HepG2 (cell line): ENCODE measurements around the gene TFEC. TPM values are rescaled to one million over a fixed set of nuclear protein-coding genes. Genes with fewer than 3 reads are reported as not detected.

Experiments used
- ATAC-seq: fragments of 200-7000 bp; cut with Tn5 transposase; 3 replicates; pipeline ENCODE4 v1.9.1; 2020; ENCODE audit warnings: mild to moderate bottlenecking, moderate library complexity
- BruUV-seq: library from RNA; stranded (reverse); fragments of 400-500 nt; replicated peaks from 2 replicates; lab custom pipeline; 2021; lab: Mats Ljungman, UMichigan
- CTCF ChIA-PET: fragments of 300-600 bp; formaldehyde crosslinking; extraction: SDS; loops from one replicate; lab custom pipeline; 2021; ENCODE audit warnings: low total read pairs, inconsistent platforms, low intra/inter-chr PET ratio; lab: Yijun Ruan, JAX
- POLR2A ChIA-PET: fragments of 350-600 bp; sonication (Branson Sonifier 250); formaldehyde crosslinking; loops from one replicate; lab custom pipeline; 2020; ENCODE audit warnings: antibody characterized with exemption, inconsistent platforms; lab: Yijun Ruan, JAX
- DNase-seq: peaks from one replicate; pipeline ENCODE4 v3.0.0-alpha.2; 2015; ENCODE audit warnings: low spot score
- FAIRE-seq: peaks from 3 replicates; lab custom pipeline; 2011; peaks lifted over from hg19 to GRCh38; lab: Jason Lieb, UNC
- H2AFZ ChIP-seq: one replicate; pipeline ENCODE4 v1.6.1; 2011; ENCODE audit warnings: low read length, inconsistent platforms
- H3K27ac ChIP-seq: fragments of 300-600 bp; 3 replicates; pipeline ENCODE4 v1.8.0; 2011; ENCODE audit warnings: mixed run types, mild to moderate bottlenecking, mixed read lengths, low read length, inconsistent platforms; ENCODE audit not compliant: insufficient read depth; ENCODE audit errors: extremely low read length
- H3K27me3 ChIP-seq, 2 experiments: fragments of 200-600 bp in 1 of 2; 2 replicates in 1 of 2; 3 replicates in 1 of 2; pipeline versions ENCODE4 v1.6.0 to v1.8.0; 2011; ENCODE audit warnings: low read length in 2 of 2, mild to moderate bottlenecking in 2 of 2, moderate library complexity in 2 of 2, inconsistent platforms in 1 of 2; ENCODE audit not compliant: insufficient read depth in 2 of 2, control insufficient read depth in 1 of 2
- H3K36me3 ChIP-seq, 2 experiments: fragments of 200-600 bp in 1 of 2; replicated peaks in 1 of 2; 2 replicates in 1 of 2; 3 replicates in 1 of 2; pipeline versions ENCODE4 v1.5.1 to v1.8.0; 2011; ENCODE audit warnings: low read length in 2 of 2, inconsistent platforms in 1 of 2; ENCODE audit not compliant: insufficient read depth in 2 of 2, control insufficient read depth in 1 of 2
- H3K4me1 ChIP-seq: 2 replicates; pipeline ENCODE4 v1.5.1; 2012; ENCODE audit warnings: low read length, inconsistent platforms; ENCODE audit not compliant: insufficient read depth
- H3K4me2 ChIP-seq: 2 replicates; pipeline ENCODE4 v1.6.0; 2011; ENCODE audit warnings: low read depth, low read length, inconsistent platforms
- H3K4me3 ChIP-seq, 3 experiments: fragments of 200-600 bp in 1 of 3; sonication (generic), shearing (Covaris generic) in 1 of 3; replicated peaks in 1 of 3; 2 replicates each; pipeline ENCODE4 v1.5.1; 2011 to 2016; ENCODE audit warnings: low read length in 3 of 3, inconsistent platforms in 2 of 3, low read depth in 2 of 3, mild to moderate bottlenecking in 2 of 3, control low read depth in 1 of 3, mixed read lengths in 1 of 3; ENCODE audit not compliant: insufficient read depth in 1 of 3
- H3K79me2 ChIP-seq: one replicate; pipeline ENCODE4 v1.6.1; 2011; ENCODE audit warnings: low read length, inconsistent platforms; ENCODE audit not compliant: insufficient read depth
- H3K9ac ChIP-seq: 2 replicates; pipeline ENCODE4 v1.6.0; 2011; ENCODE audit warnings: mild to moderate bottlenecking, low read depth, low read length, inconsistent platforms; ENCODE audit not compliant: insufficient read depth
- H3K9me3 ChIP-seq: 2 replicates; pipeline ENCODE4 v1.5.1; 2012; ENCODE audit warnings: mild to moderate bottlenecking, low read length
- H4K20me1 ChIP-seq: 2 replicates; pipeline ENCODE4 v1.6.0; 2011; ENCODE audit warnings: inconsistent platforms, mild to moderate bottlenecking, low read length, moderate library complexity; ENCODE audit not compliant: insufficient read depth
- CTCF ChIP-seq: sonication (generic); formaldehyde crosslinking; IDR thresholded peaks from 2 replicates; pipeline ENCODE4 v1.5.0; 2020; ENCODE audit warnings: mild to moderate bottlenecking, missing genetic modification reagents, moderate library complexity
- ETV6 ChIP-seq: sonication (generic); formaldehyde crosslinking; conservative IDR thresholded peaks from 2 replicates; pipeline ENCODE4 v1.4.0; 2020; ENCODE audit warnings: missing genetic modification reagents
- FOXJ3 ChIP-seq: sonication (generic); formaldehyde crosslinking; IDR thresholded peaks from 2 replicates; pipeline ENCODE4 v1.4.0; 2020; ENCODE audit warnings: missing genetic modification reagents, mild to moderate bottlenecking, borderline replicate concordance
- GLMP ChIP-seq: sonication (generic); formaldehyde crosslinking; IDR thresholded peaks from 2 replicates; pipeline ENCODE4 v1.9.0; 2021; ENCODE audit warnings: missing genetic modification reagents, mild to moderate bottlenecking, borderline replicate concordance
- HNRNPLL ChIP-seq: fragments of 200-400 bp; formaldehyde crosslinking; IDR thresholded peaks from 2 replicates; pipeline ENCODE4 v1.6.1; 2017; ENCODE audit warnings: mild to moderate bottlenecking, low read depth, low read length; ENCODE audit not compliant: poor library complexity, severe bottlenecking
- IKZF4 ChIP-seq: sonication (generic); formaldehyde crosslinking; IDR thresholded peaks from 2 replicates; pipeline ENCODE4 v1.5.1; 2020; ENCODE audit warnings: borderline replicate concordance, mild to moderate bottlenecking, low read depth, missing genetic modification reagents; ENCODE audit errors: not compliant biosample characterization
- IRF2 ChIP-seq: IDR thresholded peaks from 2 replicates; pipeline ENCODE4 v1.6.1; 2018; ENCODE audit warnings: missing genetic modification reagents, missing compliant biosample characterization
- SRSF9 ChIP-seq: fragments of 200-400 bp; formaldehyde crosslinking; IDR thresholded peaks from 2 replicates; pipeline ENCODE4 v1.6.1; 2018; ENCODE audit warnings: borderline replicate concordance, mild to moderate bottlenecking, low read depth, low read length; ENCODE audit not compliant: insufficient read depth, poor library complexity, severe bottlenecking
- ZNF225 ChIP-seq: sonication (generic); formaldehyde crosslinking; IDR thresholded peaks from 2 replicates; pipeline ENCODE4 v1.4.0; 2020; ENCODE audit warnings: mild to moderate bottlenecking, missing genetic modification reagents
- ZNF570 ChIP-seq: sonication (generic); formaldehyde crosslinking; IDR thresholded peaks from 2 replicates; pipeline ENCODE4 v1.4.0; 2020; ENCODE audit warnings: mild to moderate bottlenecking, missing genetic modification reagents, borderline replicate concordance
- ZNF678 ChIP-seq: sonication (generic); formaldehyde crosslinking; IDR thresholded peaks from 2 replicates; pipeline ENCODE4 v1.4.0; 2020; ENCODE audit warnings: mild to moderate bottlenecking, missing genetic modification reagents
- in situ Hi-C: cut with HindIII; loops from 2 replicates; pipeline ENCODE4 v1.10.0; 2017; ENCODE audit warnings: low pct_unique_long_range_greater_than_20kb; ENCODE audit not compliant: extremely low pct_ligation_motif_present
- intact Hi-C: fragments of 100-400 bp; cut with micrococcal nuclease; formaldehyde crosslinking; loops from one replicate; pipeline ENCODE4 v1.10.0; 2022; ENCODE audit not compliant: unreplicated experiment
- polyA plus RNA-seq, 8 experiments: library from polyadenylated mRNA; depleted of rRNA in 3 of 8; stranded (reverse) in 7 of 8; unstranded in 1 of 8; fragments of >200 nt; fragmentation: Illumina TruSeq in 4 of 8; extraction: Trizol in 4 of 8; gene quantifications; 2 replicates each; pipeline versions ENCODE4 v1.2.1 to v1.2.3, GENCODE V29; 2011 to 2016; ENCODE audit warnings: low read depth in 4 of 8, missing spikeins in 1 of 8, mixed read lengths in 1 of 8; ENCODE audit not compliant: insufficient read depth in 1 of 8
- total RNA-seq, 5 experiments: library from RNA; depleted of rRNA; stranded (reverse); fragments of >200 nt; fragmentation: Illumina TruSeq; extraction: Trizol; gene quantifications; 2 replicates each; pipeline ENCODE4 v1.2.3, GENCODE V29; 2016; ENCODE audit warnings: low read depth in 1 of 5

TFEC gene
- total and polyA plus RNA-seq, 2 of the 13 experiments (the other 11 are each of a cell fraction or from before 2014, with no cell fraction given), result not detected

GRCh38 chr7:115980159-115980558 lies 50.4 kb downstream of the TFEC start:
- DNase-seq (no peak), FAIRE-seq (no peak), ATAC-seq (no peak)
- H2AFZ ChIP-seq, result no peak overlapping the region
- H3K27ac ChIP-seq, result no peak overlapping the region
- intact Hi-C loops (no loop called here), in situ Hi-C loops (no loop called here)
- CTCF ChIA-PET, result no interaction called here
- H3K36me3 ChIP-seq, result no peaks in the 10 kb centered on the region
- H4K20me1 ChIP-seq, result no peaks in the 10 kb centered on the region; the same call in 1 of the 2 replicates
- H3K27me3 ChIP-seq, result no peaks in the 10 kb centered on the region
- H3K4me2 ChIP-seq, result no peak overlapping the region
- H3K4me1 ChIP-seq, result no peaks in the 10 kb centered on the region
- no peak overlapping the region for H3K9ac ChIP-seq
- BruUV-seq, result no TSS peak
- no peaks in the 10 kb centered on the region for H3K9me3 ChIP-seq
- no peak overlapping the region for H3K4me3 ChIP-seq
- no peaks in the 10 kb centered on the region for H3K79me2 ChIP-seq
- POLR2A ChIA-PET, result no interaction called here
- TF ChIP-seq ZNF225 (CRISPR knock-in tag), result no peak
- no peak for TF ChIP-seq ZNF678 (CRISPR knock-in tag)
- no peak for TF ChIP-seq IKZF4 (CRISPR knock-in tag)
- TF ChIP-seq FOXJ3 (CRISPR knock-in tag), result no peak
- TF ChIP-seq CTCF, result no peak
- TF ChIP-seq ETV6 (CRISPR knock-in tag), result no peak
- TF ChIP-seq IRF2 (CRISPR knock-in tag), result no peak
- no peak for TF ChIP-seq SRSF9
- no peak for TF ChIP-seq GLMP (CRISPR knock-in tag)
- TF ChIP-seq ZNF570 (CRISPR knock-in tag), result no peak
- no peak for TF ChIP-seq HNRNPLL
